Thyroid gland (tissue), 4 donors: ENCODE measurements around the gene ANLN.

ENCODE experiments used
- POLR2A ChIP-seq, 2 donors: fragments of 450-650 bp; IDR thresholded peaks; one replicate each; pipeline ENCODE4 v1.6.1; 2017; ENCODE audit warnings: antibody characterized with exemption in 2 of 2, mild to moderate bottlenecking in 2 of 2, moderate library complexity in 1 of 2
- TF ChIP-seq, protein P1 (sequence below), 6 experiments: fragments of 200-600 bp in 3 of 6; fragments of 450-650 bp in 3 of 6; sonication (generic) in 3 of 6; IDR thresholded peaks; one replicate each; pipeline ENCODE4 v1.5.1; 2016 to 2019; ENCODE audit warnings: antibody characterized with exemption in 6 of 6, mild to moderate bottlenecking in 2 of 6, inconsistent platforms in 1 of 6, moderate library complexity in 1 of 6

DNA sequence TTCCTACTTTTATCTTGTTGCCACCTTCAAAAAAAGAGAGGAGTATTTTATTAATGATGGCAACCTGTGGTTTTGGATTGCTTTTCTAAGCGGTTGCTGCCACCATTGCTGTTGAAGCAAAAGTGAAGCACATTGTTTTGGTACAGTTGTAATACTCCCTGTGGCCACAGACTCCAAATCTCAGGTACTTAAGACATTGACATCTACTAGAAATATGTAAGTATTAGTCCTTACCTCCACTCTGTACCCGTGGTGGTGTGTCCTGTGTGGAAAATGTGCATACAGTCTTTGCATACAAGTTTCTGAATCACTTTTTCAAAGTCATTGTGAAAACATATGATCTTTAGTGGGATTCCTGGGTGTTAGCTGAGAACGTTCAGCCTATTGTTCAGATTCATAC is 85.7 kb downstream of the ANLN start:
- TF ChIP-seq, protein P1, sequence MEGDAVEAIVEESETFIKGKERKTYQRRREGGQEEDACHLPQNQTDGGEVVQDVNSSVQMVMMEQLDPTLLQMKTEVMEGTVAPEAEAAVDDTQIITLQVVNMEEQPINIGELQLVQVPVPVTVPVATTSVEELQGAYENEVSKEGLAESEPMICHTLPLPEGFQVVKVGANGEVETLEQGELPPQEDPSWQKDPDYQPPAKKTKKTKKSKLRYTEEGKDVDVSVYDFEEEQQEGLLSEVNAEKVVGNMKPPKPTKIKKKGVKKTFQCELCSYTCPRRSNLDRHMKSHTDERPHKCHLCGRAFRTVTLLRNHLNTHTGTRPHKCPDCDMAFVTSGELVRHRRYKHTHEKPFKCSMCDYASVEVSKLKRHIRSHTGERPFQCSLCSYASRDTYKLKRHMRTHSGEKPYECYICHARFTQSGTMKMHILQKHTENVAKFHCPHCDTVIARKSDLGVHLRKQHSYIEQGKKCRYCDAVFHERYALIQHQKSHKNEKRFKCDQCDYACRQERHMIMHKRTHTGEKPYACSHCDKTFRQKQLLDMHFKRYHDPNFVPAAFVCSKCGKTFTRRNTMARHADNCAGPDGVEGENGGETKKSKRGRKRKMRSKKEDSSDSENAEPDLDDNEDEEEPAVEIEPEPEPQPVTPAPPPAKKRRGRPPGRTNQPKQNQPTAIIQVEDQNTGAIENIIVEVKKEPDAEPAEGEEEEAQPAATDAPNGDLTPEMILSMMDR (IDR thresholded peaks at IDR 0.05), result no peak
- no peak for TF ChIP-seq POLR2A (IDR thresholded peaks at IDR 0.05)
